ENCODE measurements around the gene ASTE1.
A peak's percentile ranks its signal among the peaks of the same experiment; 100 is the strongest.

Gene ASTE1, protein sequence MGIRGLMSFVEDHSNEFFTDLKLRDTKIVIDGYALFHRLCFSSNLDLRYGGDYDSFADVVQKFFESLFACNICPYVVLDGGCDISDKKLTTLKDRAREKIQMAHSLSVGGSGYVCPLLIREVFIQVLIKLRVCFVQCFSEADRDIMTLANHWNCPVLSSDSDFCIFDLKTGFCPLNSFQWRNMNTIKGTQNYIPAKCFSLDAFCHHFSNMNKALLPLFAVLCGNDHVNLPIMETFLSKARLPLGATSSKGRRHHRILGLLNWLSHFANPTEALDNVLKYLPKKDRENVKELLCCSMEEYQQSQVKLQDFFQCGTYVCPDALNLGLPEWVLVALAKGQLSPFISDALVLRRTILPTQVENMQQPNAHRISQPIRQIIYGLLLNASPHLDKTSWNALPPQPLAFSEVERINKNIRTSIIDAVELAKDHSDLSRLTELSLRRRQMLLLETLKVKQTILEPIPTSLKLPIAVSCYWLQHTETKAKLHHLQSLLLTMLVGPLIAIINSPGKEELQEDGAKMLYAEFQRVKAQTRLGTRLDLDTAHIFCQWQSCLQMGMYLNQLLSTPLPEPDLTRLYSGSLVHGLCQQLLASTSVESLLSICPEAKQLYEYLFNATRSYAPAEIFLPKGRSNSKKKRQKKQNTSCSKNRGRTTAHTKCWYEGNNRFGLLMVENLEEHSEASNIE

DNA sequence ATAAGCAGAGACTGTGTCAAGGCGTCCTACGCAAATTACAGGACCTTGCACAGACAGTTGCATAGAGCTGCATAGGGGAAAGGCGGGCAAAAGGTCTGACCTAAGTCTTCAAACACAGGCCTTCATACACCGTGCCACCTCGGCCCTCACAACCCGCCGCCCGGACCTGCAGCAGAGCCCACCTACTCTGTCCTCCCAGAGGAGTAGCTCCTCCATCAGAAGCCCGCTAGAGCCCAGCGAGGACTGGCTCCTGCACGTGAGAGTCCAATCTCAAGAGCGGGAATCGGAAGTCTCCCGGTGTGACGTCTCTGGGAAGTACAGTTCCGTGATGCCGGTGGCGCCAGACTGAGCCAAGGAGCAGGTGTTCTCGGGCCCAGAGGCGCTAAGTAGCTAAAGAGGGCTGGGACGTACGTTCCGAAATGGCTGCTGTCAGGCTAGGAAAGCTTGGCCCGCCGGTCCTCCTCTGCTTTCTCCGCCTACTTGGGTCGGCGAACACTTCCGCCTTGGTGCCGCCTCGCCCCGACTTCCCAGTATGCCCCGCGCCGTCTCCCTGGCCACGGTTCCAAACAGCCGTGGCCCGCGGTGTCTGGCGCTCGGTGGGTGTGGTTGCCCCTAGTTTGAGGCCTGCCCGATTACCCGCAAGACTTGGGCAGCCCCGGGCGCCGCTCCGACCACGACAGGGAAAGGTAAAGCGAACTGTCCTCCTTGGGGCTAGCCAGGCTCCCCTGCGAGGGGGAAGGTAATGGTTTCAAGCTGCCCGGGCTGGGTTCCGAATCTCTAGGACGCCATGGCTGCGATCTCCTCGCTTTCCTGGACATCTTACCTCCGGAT, at the start of gene ASTE1, which contains the start of gene NEK11:
Gene ASTE1 (minus strand): TSS at position 505 of the 831 bp plus-strand sequence. CDS start 1,519 bp downstream, outside the sequence.
Gene NEK11 (plus strand): TSS at position 557 of the 831 bp plus-strand sequence. CDS start 2,832 bp downstream, outside the sequence.
- peak; percentile 91 for DNase-seq (ENCODE audit: low spot score)
- Histone ChIP-seq H3K4me3 (peak within 1 kb of the TSS; percentile 81), H3K27ac (peak within 1 kb of the TSS; percentile 80 to 85)
- TF ChIP-seq, protein P1, sequence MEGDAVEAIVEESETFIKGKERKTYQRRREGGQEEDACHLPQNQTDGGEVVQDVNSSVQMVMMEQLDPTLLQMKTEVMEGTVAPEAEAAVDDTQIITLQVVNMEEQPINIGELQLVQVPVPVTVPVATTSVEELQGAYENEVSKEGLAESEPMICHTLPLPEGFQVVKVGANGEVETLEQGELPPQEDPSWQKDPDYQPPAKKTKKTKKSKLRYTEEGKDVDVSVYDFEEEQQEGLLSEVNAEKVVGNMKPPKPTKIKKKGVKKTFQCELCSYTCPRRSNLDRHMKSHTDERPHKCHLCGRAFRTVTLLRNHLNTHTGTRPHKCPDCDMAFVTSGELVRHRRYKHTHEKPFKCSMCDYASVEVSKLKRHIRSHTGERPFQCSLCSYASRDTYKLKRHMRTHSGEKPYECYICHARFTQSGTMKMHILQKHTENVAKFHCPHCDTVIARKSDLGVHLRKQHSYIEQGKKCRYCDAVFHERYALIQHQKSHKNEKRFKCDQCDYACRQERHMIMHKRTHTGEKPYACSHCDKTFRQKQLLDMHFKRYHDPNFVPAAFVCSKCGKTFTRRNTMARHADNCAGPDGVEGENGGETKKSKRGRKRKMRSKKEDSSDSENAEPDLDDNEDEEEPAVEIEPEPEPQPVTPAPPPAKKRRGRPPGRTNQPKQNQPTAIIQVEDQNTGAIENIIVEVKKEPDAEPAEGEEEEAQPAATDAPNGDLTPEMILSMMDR (IDR thresholded peaks at IDR 0.05), result no peak

DNA sequence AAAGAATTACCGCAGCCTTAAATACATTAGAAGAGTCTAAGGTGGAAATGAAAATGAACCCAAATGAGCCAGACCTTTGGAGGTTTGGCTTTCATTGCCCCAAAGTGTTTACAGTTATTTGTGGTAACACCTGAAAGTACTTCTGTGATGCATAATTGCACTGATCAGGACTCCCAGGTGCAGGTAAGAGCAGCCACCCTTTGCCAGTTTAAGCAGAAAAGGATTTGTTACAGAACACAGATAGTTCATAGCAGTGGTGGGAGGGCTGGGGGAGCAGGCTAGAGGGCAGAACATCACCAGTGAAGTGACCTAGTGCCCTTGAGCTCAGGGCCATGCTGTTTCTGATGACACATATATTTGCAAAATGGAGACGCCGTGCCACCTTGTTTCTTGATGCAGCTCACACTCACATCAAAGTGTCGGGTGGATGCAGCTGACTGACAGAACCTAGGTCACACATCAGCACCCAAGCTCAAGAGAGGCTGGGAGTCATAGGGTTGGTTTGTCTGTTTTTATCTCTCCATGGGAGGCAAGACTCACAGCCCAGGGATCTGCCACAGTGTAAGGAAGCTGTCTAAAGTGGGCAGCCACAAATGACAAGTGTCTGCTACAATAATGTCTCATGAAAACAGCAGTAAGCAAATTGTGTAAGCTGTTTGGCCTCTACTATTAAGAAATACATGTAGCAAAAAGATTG, 49.2 kb upstream of the ASTE1 start:
- no peak for DNase-seq (ENCODE audit: low spot score)
- TF ChIP-seq, protein P1 (IDR thresholded peaks at IDR 0.05), result no peak
- Histone ChIP-seq H3K4me3 (no peak overlapping the region), H3K27ac (no peak overlapping the region)

DNA sequence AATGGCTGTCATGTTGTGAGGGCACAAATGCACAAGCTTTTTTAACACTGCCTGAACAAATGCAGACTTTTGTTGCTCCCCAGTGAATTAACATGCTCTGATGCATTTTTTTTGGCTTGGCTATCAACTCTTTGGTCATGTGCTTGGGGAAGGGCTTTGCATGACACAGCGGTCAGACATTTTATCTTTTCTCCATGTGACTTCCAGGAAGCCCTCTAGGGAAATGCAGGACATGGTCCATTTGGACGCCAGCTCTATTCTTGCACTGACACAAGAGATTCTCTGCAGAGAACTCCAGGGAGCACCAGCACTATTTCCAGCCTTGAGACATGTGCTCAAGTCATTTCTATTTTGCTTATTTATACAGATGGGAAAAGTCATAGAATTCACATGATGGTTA, 46.2 kb upstream of the ASTE1 start:
- no peak for DNase-seq (ENCODE audit: low spot score)

DNA sequence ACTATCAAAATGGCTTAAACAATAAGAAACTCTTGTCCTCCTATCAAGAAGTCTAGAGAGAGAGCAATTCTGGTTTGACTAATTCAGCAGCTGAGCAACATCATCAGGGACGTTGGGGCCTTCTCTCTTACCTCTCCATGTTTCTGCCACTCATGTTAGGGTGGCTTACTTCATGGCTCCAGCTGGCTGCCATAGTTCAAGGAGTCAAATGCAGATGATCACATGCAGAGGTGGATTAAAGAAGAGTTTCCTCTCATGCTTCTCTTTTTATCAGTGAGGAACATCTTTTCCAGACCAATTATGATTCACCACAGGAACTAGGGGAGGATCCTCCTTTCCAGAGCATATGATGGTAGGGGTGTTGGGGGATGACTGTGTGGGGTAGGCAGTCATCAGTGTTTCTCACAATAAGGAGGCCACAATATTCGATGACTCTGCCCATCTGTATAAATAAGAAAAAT, 45.5 kb upstream of the ASTE1 start:
- TF ChIP-seq, protein P1 (IDR thresholded peaks at IDR 0.05), result no peak
- no peak for DNase-seq (ENCODE audit: low spot score)
- H3K4me3 ChIP-seq, result no peak overlapping the region
- no peak overlapping the region for H3K27ac ChIP-seq

More for the DNA sequence above, 46.2 kb upstream of the ASTE1 start:
- Histone ChIP-seq H3K27ac (no peak overlapping the region), H3K4me3 (no peak overlapping the region)
- TF ChIP-seq, protein P1 (IDR thresholded peaks at IDR 0.05), result no peak

DNA sequence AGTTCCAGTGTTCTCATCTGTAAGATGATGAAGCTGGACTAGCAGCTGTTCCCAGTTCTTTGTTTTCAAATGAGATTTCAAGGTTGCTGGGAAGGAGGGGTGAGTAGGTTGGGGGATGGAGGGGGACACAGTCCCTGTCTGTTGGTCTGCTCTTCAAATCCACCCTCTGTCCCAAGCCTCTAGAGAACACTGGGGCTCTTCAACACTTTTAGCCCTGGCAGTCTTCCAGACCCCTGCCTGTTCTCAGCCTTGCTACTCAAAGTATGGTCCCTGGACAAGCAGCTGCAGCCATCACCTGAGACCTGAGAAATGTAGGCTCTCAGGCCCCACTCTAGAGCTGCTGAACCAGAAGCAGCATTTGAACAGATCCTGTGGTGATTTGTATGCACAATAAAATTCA, 41.4 kb upstream of the ASTE1 start:
- no peak for DNase-seq (ENCODE audit: low spot score)
- Histone ChIP-seq H3K27ac (no peak overlapping the region), H3K4me3 (no peak overlapping the region)
- TF ChIP-seq, protein P1 (IDR thresholded peaks at IDR 0.05), result no peak
